AG09319 (cell line): ENCODE measurements around the gene RFC2.
"Not testable (repeated sequence)": the region's sequence is repeated elsewhere in the genome, so short reads cannot be mapped to it uniquely, and the experiment has no call there.

ENCODE experiments used
- DNase-seq: peaks from one replicate; pipeline ENCODE4 v3.0.0-alpha.2; 2010; ENCODE audit warnings: low read depth; ENCODE audit errors: extremely low read depth
- CTCF ChIP-seq: IDR thresholded peaks from 2 replicates; pipeline ENCODE4 v1.5.1; 2011; ENCODE audit warnings: low read depth, mild to moderate bottlenecking, inconsistent platforms, low read length, moderate library complexity

RFC2 gene

GRCh38 chr7:74215921-74216320 is 38.3 kb downstream of the RFC2 start:
- no peak for DNase-seq
- TF ChIP-seq CTCF = no peak

GRCh38 chr7:74214816-74215630 is 39.2 kb downstream of the RFC2 start:
- TF ChIP-seq CTCF = no peak
- DNase-seq = no peak

GRCh38 chr7:74212661-74213060 is 41.5 kb downstream of the RFC2 start:
- no peak for DNase-seq
- TF ChIP-seq CTCF = no peak

- not testable (repeated sequence) for DNase-seq
Measured at GRCh38 chr7:74208241-74208640, 46.0 kb downstream of the RFC2 start.

GRCh38 chr7:74207586-74207985 is 46.6 kb downstream of the RFC2 start:
- no peak for TF ChIP-seq CTCF

GRCh38 chr7:74206589-74207120 is 47.5 kb downstream of the RFC2 start:
- peak; percentile 94 for TF ChIP-seq CTCF
- DNase-seq = peak; percentile 24

More at GRCh38 chr7:74207586-74207985, 46.6 kb downstream of the RFC2 start:
- no peak for DNase-seq

- DNase-seq = not testable (repeated sequence)
Measured at GRCh38 chr7:74206052-74206451, 48.1 kb downstream of the RFC2 start.

GRCh38 chr7:74203956-74204618 is 50.1 kb downstream of the RFC2 start:
- TF ChIP-seq CTCF = no peak
- DNase-seq = no peak
